ENCODE measurements around the gene MACROH2A1. TPM values are rescaled to one million over a fixed set of nuclear protein-coding genes. Genes with fewer than 3 reads are reported as not detected.
A peak's percentile ranks its signal among the peaks of the same experiment; 100 is the strongest.

Gene MACROH2A1
- total and polyA plus RNA-seq, 5 donors from 2014 or later, result 126 to 161 (median 140) TPM

GRCh38 chr5:135423146-135423845 is 24.3 kb upstream of the MACROH2A1 start:
- H3K4me1 Mint-ChIP-seq, result no peaks in the 10 kb centered on the region
- H3K9me3 Mint-ChIP-seq, result peaks cover 0 to 14% (median 2%) of the 10 kb centered on the region in 7 donors
- no peaks in the 10 kb centered on the region for H3K4me1 ChIP-seq (ENCODE audit: control insufficient read depth, insufficient read depth, low read length, poor library complexity, severe bottlenecking)
- peaks cover 34% of the 10 kb centered on the region for H3K27me3 ChIP-seq (ENCODE audit: control insufficient read depth, insufficient read depth, low read length)
- no peak for ATAC-seq (ENCODE audit: low read depth in 2 of 2)
- no peak overlapping the region for H3K4me3 ChIP-seq (ENCODE audit: low read depth, low read length)
- no peak for DNase-seq
- peaks cover 50% of the 10 kb centered on the region for H3K27me3 Mint-ChIP-seq
- no peaks in the 10 kb centered on the region for H3K36me3 ChIP-seq (ENCODE audit: control insufficient read depth, insufficient read depth, low read length)
- peaks cover 5% of the 10 kb centered on the region for H3K36me3 Mint-ChIP-seq
- H3K4me3 Mint-ChIP-seq, result no peak overlapping the region
- H3K27ac Mint-ChIP-seq, result no peak overlapping the region
- H3K9me3 ChIP-seq (ENCODE audit: control insufficient read depth in 2 of 2, low read length in 2 of 2), result peaks cover 0 to 3% of the 10 kb centered on the region in 2 experiments
- H3K27ac ChIP-seq (ENCODE audit: insufficient read depth, low read length, poor library complexity, severe bottlenecking), result no peak overlapping the region

DNA sequence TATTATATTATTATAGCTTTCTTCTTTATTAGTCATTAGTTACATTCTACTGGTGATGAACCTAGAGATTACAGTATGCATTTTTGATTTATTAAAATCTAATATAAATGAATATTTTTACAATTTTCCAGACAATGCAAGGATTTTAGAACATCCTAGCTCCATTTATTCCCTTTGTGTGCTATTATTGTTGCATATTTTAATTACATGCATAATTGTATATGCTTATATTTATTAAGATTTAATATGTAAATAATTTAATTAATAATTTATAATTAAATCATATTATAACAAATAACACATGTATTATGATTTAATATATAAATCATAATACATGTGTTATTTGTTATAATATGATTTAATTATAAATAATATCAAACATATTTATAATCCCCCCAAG is 23.4 kb upstream of the MACROH2A1 start:
- Mint-ChIP-seq H3K4me3 (no peak overlapping the region), H3K36me3 (peaks cover 5% of the 10 kb centered on the region), H3K27me3 (peaks cover 58% of the 10 kb centered on the region)

GRCh38 chr5:135417083-135417482 is 18.1 kb upstream of the MACROH2A1 start:
- H3K27ac Mint-ChIP-seq, result no peak overlapping the region
- peaks cover 0 to 11% (median 4%) of the 10 kb centered on the region in 7 donors for H3K9me3 Mint-ChIP-seq
- peaks cover 0 to 3% of the 10 kb centered on the region in 2 experiments for H3K9me3 ChIP-seq (ENCODE audit: control insufficient read depth in 2 of 2, low read length in 2 of 2)
- H3K27ac ChIP-seq (ENCODE audit: insufficient read depth, low read length, poor library complexity, severe bottlenecking), result no peak overlapping the region
- no peaks in the 10 kb centered on the region for H3K36me3 ChIP-seq (ENCODE audit: control insufficient read depth, insufficient read depth, low read length)
- no peak overlapping the region for H3K4me3 Mint-ChIP-seq
- DNase-seq, result no peak
- H3K36me3 Mint-ChIP-seq, result peaks cover 5% of the 10 kb centered on the region
- no peaks in the 10 kb centered on the region for H3K4me1 ChIP-seq (ENCODE audit: control insufficient read depth, insufficient read depth, low read length, poor library complexity, severe bottlenecking)
- ATAC-seq (ENCODE audit: low read depth in 2 of 2), result no peak
- no peak overlapping the region for H3K4me3 ChIP-seq (ENCODE audit: low read depth, low read length)
- no peaks in the 10 kb centered on the region for H3K4me1 Mint-ChIP-seq
- H3K27me3 Mint-ChIP-seq, result peaks cover 57% of the 10 kb centered on the region
- peaks cover 13% of the 10 kb centered on the region for H3K27me3 ChIP-seq (ENCODE audit: control insufficient read depth, insufficient read depth, low read length)

More for the DNA sequence above, 23.4 kb upstream of the MACROH2A1 start:
- Mint-ChIP-seq H3K4me1 (no peaks in the 10 kb centered on the region), H3K9me3 (peaks cover 0 to 11% (median 2%) of the 10 kb centered on the region in 7 donors), H3K27ac (no peak overlapping the region)
- Histone ChIP-seq H3K36me3 (ENCODE audit: control insufficient read depth, insufficient read depth, low read length) (no peaks in the 10 kb centered on the region), H3K4me1 (ENCODE audit: control insufficient read depth, insufficient read depth, low read length, poor library complexity, severe bottlenecking) (no peaks in the 10 kb centered on the region), H3K9me3 (ENCODE audit: control insufficient read depth in 2 of 2, low read length in 2 of 2) (peaks cover 0 to 3% of the 10 kb centered on the region in 2 experiments), H3K27ac (ENCODE audit: insufficient read depth, low read length, poor library complexity, severe bottlenecking) (no peak overlapping the region), H3K4me3 (ENCODE audit: low read depth, low read length) (no peak overlapping the region), H3K27me3 (ENCODE audit: control insufficient read depth, insufficient read depth, low read length) (peaks cover 32% of the 10 kb centered on the region)
- DNase-seq (no peak), ATAC-seq (ENCODE audit: low read depth in 2 of 2) (no peak)

- peaks cover 0 to 8% (median 3%) of the 10 kb centered on the region in 4 donors for H3K4me1 Mint-ChIP-seq
- H3K36me3 Mint-ChIP-seq, result no peaks in the 10 kb centered on the region
- DNase-seq (no peak), ATAC-seq (ENCODE audit: low read depth in 2 of 2) (no peak)
- H3K9me3 Mint-ChIP-seq, result peaks cover 0 to 6% (median 4%) of the 10 kb centered on the region in 7 donors
- H3K4me3 Mint-ChIP-seq, result no peak overlapping the region
- peaks cover 36% of the 10 kb centered on the region for H3K27me3 Mint-ChIP-seq
- H3K36me3 ChIP-seq (ENCODE audit: control insufficient read depth, insufficient read depth, low read length), result no peaks in the 10 kb centered on the region
- H3K27ac ChIP-seq (ENCODE audit: insufficient read depth, low read length, poor library complexity, severe bottlenecking), result no peak overlapping the region
- H3K4me3 ChIP-seq (ENCODE audit: low read depth, low read length), result no peak overlapping the region
- no peaks in the 10 kb centered on the region for H3K4me1 ChIP-seq (ENCODE audit: control insufficient read depth, insufficient read depth, low read length, poor library complexity, severe bottlenecking)
- H3K27me3 ChIP-seq (ENCODE audit: control insufficient read depth, insufficient read depth, low read length), result peaks cover 11% of the 10 kb centered on the region
- H3K27ac Mint-ChIP-seq, result no peak overlapping the region
- H3K9me3 ChIP-seq (ENCODE audit: control insufficient read depth in 2 of 2, low read length in 2 of 2), result peaks cover 5 to 6% of the 10 kb centered on the region in 2 experiments
Measured at GRCh38 chr5:135405082-135405481, 6.1 kb upstream of the MACROH2A1 start.

DNA sequence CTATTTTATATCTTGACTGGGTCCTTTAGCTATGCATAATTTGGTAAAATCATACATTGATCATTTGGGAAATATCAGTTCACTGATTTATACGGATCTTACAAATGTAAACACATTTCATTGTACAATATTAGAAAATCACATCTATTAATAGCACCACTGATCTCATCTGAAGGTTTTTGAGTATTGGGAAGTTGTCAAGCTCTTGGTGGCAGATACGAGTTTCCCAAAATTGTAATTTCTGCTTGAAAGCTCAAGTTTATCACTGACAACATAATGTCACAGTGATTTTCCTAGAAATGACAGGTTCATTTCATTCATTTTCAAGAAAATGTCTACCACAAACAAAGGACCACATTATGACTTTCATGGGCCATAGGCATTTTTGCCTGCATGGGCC is 3.0 kb upstream of the MACROH2A1 start:
- Histone ChIP-seq H3K27me3 (ENCODE audit: control insufficient read depth, insufficient read depth, low read length) (peaks cover 8% of the 10 kb centered on the region), H3K9me3 (ENCODE audit: control insufficient read depth in 2 of 2, low read length in 2 of 2) (peaks cover 5 to 6% of the 10 kb centered on the region in 2 experiments), H3K4me1 (ENCODE audit: control insufficient read depth, insufficient read depth, low read length, poor library complexity, severe bottlenecking) (peaks cover 20% of the 10 kb centered on the region), H3K36me3 (ENCODE audit: control insufficient read depth, insufficient read depth, low read length) (no peaks in the 10 kb centered on the region), H3K27ac (ENCODE audit: insufficient read depth, low read length, poor library complexity, severe bottlenecking) (no peak overlapping the region), H3K4me3 (ENCODE audit: low read depth, low read length) (no peak overlapping the region)
- peak overlapping the region in 1 of 4 donors; percentile 95 for H3K4me3 Mint-ChIP-seq
- peaks cover 0 to 6% (median 3%) of the 10 kb centered on the region in 7 donors for H3K9me3 Mint-ChIP-seq
- peaks cover 9 to 27% (median 14%) of the 10 kb centered on the region in 4 donors for H3K4me1 Mint-ChIP-seq
- DNase-seq (no peak), ATAC-seq (ENCODE audit: low read depth in 2 of 2) (no peak)
- H3K27me3 Mint-ChIP-seq, result peaks cover 20% of the 10 kb centered on the region
- no peak overlapping the region for H3K27ac Mint-ChIP-seq
- peaks cover 3% of the 10 kb centered on the region for H3K36me3 Mint-ChIP-seq

DNA sequence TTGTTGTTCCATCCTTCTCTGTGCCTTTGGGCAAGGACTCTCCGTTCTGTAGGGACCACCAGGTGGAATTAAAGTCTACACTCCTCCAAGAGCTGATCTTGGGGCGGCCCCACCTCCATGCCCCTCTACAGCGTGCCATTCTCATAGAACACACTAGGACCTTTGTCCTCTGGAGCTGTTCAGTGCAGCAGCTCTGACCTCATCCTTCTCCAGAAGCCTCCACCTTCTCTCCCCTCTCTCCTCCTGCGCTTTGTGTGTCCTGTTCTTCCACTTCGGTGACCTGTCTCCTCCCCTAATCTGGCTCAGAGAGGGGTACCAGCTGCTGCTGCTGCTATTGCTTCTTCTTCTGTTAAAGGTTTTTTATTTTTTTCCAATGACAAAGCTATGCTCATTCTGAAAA is 1.8 kb upstream of the MACROH2A1 start:
- peaks cover 12 to 39% (median 21%) of the 10 kb centered on the region in 4 donors for H3K4me1 Mint-ChIP-seq
- no peak overlapping the region for H3K27ac ChIP-seq (ENCODE audit: insufficient read depth, low read length, poor library complexity, severe bottlenecking)
- H3K27me3 ChIP-seq (ENCODE audit: control insufficient read depth, insufficient read depth, low read length), result peaks cover 8% of the 10 kb centered on the region
- DNase-seq (no peak), ATAC-seq (ENCODE audit: low read depth in 2 of 2) (no peak)
- peaks cover 5 to 6% of the 10 kb centered on the region in 2 experiments for H3K9me3 ChIP-seq (ENCODE audit: control insufficient read depth in 2 of 2, low read length in 2 of 2)
- no peaks in the 10 kb centered on the region for H3K36me3 ChIP-seq (ENCODE audit: control insufficient read depth, insufficient read depth, low read length)
- peaks cover 27% of the 10 kb centered on the region for H3K4me1 ChIP-seq (ENCODE audit: control insufficient read depth, insufficient read depth, low read length, poor library complexity, severe bottlenecking)
- peaks cover 3% of the 10 kb centered on the region for H3K36me3 Mint-ChIP-seq
- H3K4me3 ChIP-seq (ENCODE audit: low read depth, low read length), result no peak overlapping the region
- H3K4me3 Mint-ChIP-seq, result peak overlapping the region; percentile 76 to 95 (median 92)
- H3K27ac Mint-ChIP-seq, result peak overlapping the region in 2 of 3 donors; percentile 18 to 48
- peaks cover 0 to 6% (median 3%) of the 10 kb centered on the region in 7 donors for H3K9me3 Mint-ChIP-seq
- H3K27me3 Mint-ChIP-seq, result peaks cover 13% of the 10 kb centered on the region

- H3K9me3 ChIP-seq (ENCODE audit: control insufficient read depth in 2 of 2, low read length in 2 of 2), result peaks cover 3% of the 10 kb centered on the region in 2 experiments
- H3K36me3 ChIP-seq (ENCODE audit: control insufficient read depth, insufficient read depth, low read length), result no peaks in the 10 kb centered on the region
- Mint-ChIP-seq H3K9me3 (peaks cover 0 to 6% (median under 1%) of the 10 kb centered on the region in 7 donors), H3K4me1 (peaks cover 17 to 48% (median 30%) of the 10 kb centered on the region in 4 donors), H3K27me3 (peaks cover 12% of the 10 kb centered on the region), H3K4me3 (peak overlapping the region; percentile 87 to 95 (median 92)), H3K27ac (peak overlapping the region in 2 of 3 donors; percentile 85 to 95), H3K36me3 (peaks cover 8% of the 10 kb centered on the region)
- H3K27me3 ChIP-seq (ENCODE audit: control insufficient read depth, insufficient read depth, low read length), result peaks cover 5% of the 10 kb centered on the region
- H3K4me1 ChIP-seq (ENCODE audit: control insufficient read depth, insufficient read depth, low read length, poor library complexity, severe bottlenecking), result peaks cover 27% of the 10 kb centered on the region
- ATAC-seq (ENCODE audit: low read depth in 2 of 2) (no peak), DNase-seq (no peak)
- peak overlapping the region; percentile 53 for H3K4me3 ChIP-seq (ENCODE audit: low read depth, low read length)
- no peak overlapping the region for H3K27ac ChIP-seq (ENCODE audit: insufficient read depth, low read length, poor library complexity, severe bottlenecking)
Measured at GRCh38 chr5:135399794-135400542, 937 bp upstream of the MACROH2A1 start.
